Stimulated activated naive B cell treated with anti-CD40 and anti-IgM and Interleukin-4, amounts not matched to agents 10 μg/mL and 1 μg/mL and 100 μg/mL, for 72 hours (primary cell): Measurements from ENCODE around the gene SULT1A2.
"Not testable (repeated sequence)": the region's sequence is repeated elsewhere in the genome, so short reads cannot be mapped to it uniquely, and the experiment has no call there.

Experiments
- ATAC-seq, 2 donors: fragments of 150-1000 bp; cut with Tn5 transposase; replicated peaks; 2 replicates each; pipeline ENCODE4 v1.10.0; 2021; ENCODE audit warnings: moderate library complexity in 1 of 2
- DNase-seq: peaks from one replicate; pipeline ENCODE4 v3.0.0; 2021
- H3K27ac Mint-ChIP-seq: one replicate; pipeline ENCODE4 v1.8.0; 2022; ENCODE audit warnings: mild to moderate bottlenecking, mixed read lengths
- H3K27me3 Mint-ChIP-seq, 2 donors: one replicate each; pipeline ENCODE4 v1.8.0; 2022; ENCODE audit warnings: mixed read lengths in 2 of 2
- H3K36me3 Mint-ChIP-seq, 2 donors: one replicate each; pipeline ENCODE4 v1.8.0; 2022; ENCODE audit warnings: mixed read lengths in 2 of 2, mild to moderate bottlenecking in 1 of 2
- H3K4me1 Mint-ChIP-seq, 2 donors: one replicate each; pipeline ENCODE4 v1.8.0; 2022; ENCODE audit warnings: mixed read lengths in 2 of 2, mild to moderate bottlenecking in 1 of 2
- H3K4me3 Mint-ChIP-seq, 2 donors: one replicate each; pipeline ENCODE4 v1.8.0; 2022; ENCODE audit warnings: mild to moderate bottlenecking in 2 of 2, mixed read lengths in 2 of 2, moderate library complexity in 1 of 2
- H3K9me3 Mint-ChIP-seq, 2 donors: one replicate each; pipeline ENCODE4 v1.8.0; 2022; ENCODE audit warnings: mixed read lengths in 2 of 2, mild to moderate bottlenecking in 1 of 2

SULT1A2 gene

GRCh38 chr16:28566233-28566925 is 30.5 kb downstream of the SULT1A2 start:
- H3K4me1 Mint-ChIP-seq, result peaks cover 13 to 34% of the 10 kb centered on the region in 2 donors
- H3K4me3 Mint-ChIP-seq, H3K27me3 Mint-ChIP-seq, H3K9me3 Mint-ChIP-seq, DNase-seq, H3K27ac Mint-ChIP-seq, ATAC-seq: not testable (repeated sequence)
- peaks cover 26 to 37% of the 10 kb centered on the region in 2 donors for H3K36me3 Mint-ChIP-seq

GRCh38 chr16:28563218-28563617 is 33.6 kb downstream of the SULT1A2 start:
- Mint-ChIP-seq H3K9me3 (peaks cover 3 to 7% of the 10 kb centered on the region in 2 donors), H3K27me3 (no peaks in the 10 kb centered on the region), H3K4me3 (no peak overlapping the region), H3K27ac (no peak overlapping the region), H3K4me1 (peaks cover 17 to 46% of the 10 kb centered on the region in 2 donors), H3K36me3 (peaks cover 32 to 50% of the 10 kb centered on the region in 2 donors)
- ATAC-seq (no peak), DNase-seq (no peak)

GRCh38 chr16:28562199-28562598 is 34.7 kb downstream of the SULT1A2 start:
- no peak overlapping the region for H3K4me3 Mint-ChIP-seq
- no peak overlapping the region for H3K27ac Mint-ChIP-seq
- ATAC-seq (no peak), DNase-seq (no peak)
- H3K9me3 Mint-ChIP-seq, result peaks cover 3% of the 10 kb centered on the region in 2 donors
- no peaks in the 10 kb centered on the region for H3K27me3 Mint-ChIP-seq
- peaks cover 31 to 49% of the 10 kb centered on the region in 2 donors for H3K36me3 Mint-ChIP-seq
- H3K4me1 Mint-ChIP-seq, result peaks cover 14 to 43% of the 10 kb centered on the region in 2 donors

GRCh38 chr16:28561557-28562187 is 35.2 kb downstream of the SULT1A2 start:
- Mint-ChIP-seq H3K9me3 (peaks cover 3% of the 10 kb centered on the region in 2 donors), H3K36me3 (peaks cover 30 to 49% of the 10 kb centered on the region in 2 donors), H3K27me3 (no peaks in the 10 kb centered on the region), H3K4me1 (peaks cover 18 to 47% of the 10 kb centered on the region in 2 donors), H3K4me3 (no peak overlapping the region), H3K27ac (no peak overlapping the region)
- ATAC-seq (no peak), DNase-seq (no peak)

GRCh38 chr16:28558456-28558855 is 38.4 kb downstream of the SULT1A2 start:
- ATAC-seq, result no peak
- H3K4me1 Mint-ChIP-seq, result peaks cover 21 to 46% of the 10 kb centered on the region in 2 donors

GRCh38 chr16:28556914-28557320 is 39.9 kb downstream of the SULT1A2 start:
- Mint-ChIP-seq H3K9me3 (no peaks in the 10 kb centered on the region), H3K27ac (peak overlapping the region; percentile 59), H3K27me3 (no peaks in the 10 kb centered on the region), H3K36me3 (peaks cover 18 to 24% of the 10 kb centered on the region in 2 donors), H3K4me1 (peaks cover 21 to 49% of the 10 kb centered on the region in 2 donors), H3K4me3 (no peak overlapping the region)
- ATAC-seq, result no peak
- no peak for DNase-seq

More at GRCh38 chr16:28558456-28558855, 38.4 kb downstream of the SULT1A2 start:
- Mint-ChIP-seq H3K4me3 (no peak overlapping the region), H3K36me3 (peaks cover 18 to 24% of the 10 kb centered on the region in 2 donors), H3K27me3 (no peaks in the 10 kb centered on the region), H3K27ac (no peak overlapping the region), H3K9me3 (no peaks in the 10 kb centered on the region)
- no peak for DNase-seq

- Mint-ChIP-seq H3K36me3 (peaks cover 18 to 24% of the 10 kb centered on the region in 2 donors), H3K27ac (no peak overlapping the region), H3K4me1 (peaks cover 19 to 41% of the 10 kb centered on the region in 2 donors), H3K27me3 (no peaks in the 10 kb centered on the region), H3K4me3 (no peak overlapping the region), H3K9me3 (no peaks in the 10 kb centered on the region)
- ATAC-seq, result peak in 1 of 2 donors; percentile 21
- DNase-seq, result no peak
Measured at GRCh38 chr16:28555561-28555960, 41.3 kb downstream of the SULT1A2 start.

- Mint-ChIP-seq H3K4me1 (peaks cover 18 to 41% of the 10 kb centered on the region in 2 donors), H3K4me3 (peak overlapping the region; percentile 91 to 94), H3K27me3 (no peaks in the 10 kb centered on the region), H3K36me3 (peaks cover 16 to 23% of the 10 kb centered on the region in 2 donors), H3K27ac (peak overlapping the region; percentile 95), H3K9me3 (no peaks in the 10 kb centered on the region)
- DNase-seq (no peak), ATAC-seq (no peak)
Measured at GRCh38 chr16:28554634-28555423, 42.0 kb downstream of the SULT1A2 start.

- H3K27me3 Mint-ChIP-seq, result no peaks in the 10 kb centered on the region
- peak within 1 kb of the TSS; percentile 91 to 94 for H3K4me3 Mint-ChIP-seq
- H3K27ac Mint-ChIP-seq, result peak within 1 kb of the TSS; percentile 99
- DNase-seq (peak; percentile 90), ATAC-seq (peak; percentile 86 to 87)
- H3K4me1 Mint-ChIP-seq, result peaks cover 19 to 45% of the 10 kb centered on the region in 2 donors
- peaks cover 14 to 15% of the 10 kb centered on the region in 2 donors for H3K36me3 Mint-ChIP-seq
- no peaks in the 10 kb centered on the region for H3K9me3 Mint-ChIP-seq
Measured at GRCh38 chr16:28553776-28554633, 42.8 kb downstream of the SULT1A2 start, which contains the start of gene SGF29. SGF29 (plus strand) TSS chr16:28553920; CDS start chr16:28581070, 27,150 bp downstream.

GRCh38 chr16:28549301-28549899 is 47.5 kb downstream of the SULT1A2 start:
- peaks cover 3 to 15% of the 10 kb centered on the region in 2 donors for H3K4me1 Mint-ChIP-seq
- H3K27me3 Mint-ChIP-seq, result peaks cover 8 to 15% of the 10 kb centered on the region in 2 donors
- DNase-seq (no peak), ATAC-seq (no peak)
- H3K36me3 Mint-ChIP-seq, result no peaks in the 10 kb centered on the region
- no peaks in the 10 kb centered on the region for H3K9me3 Mint-ChIP-seq
- no peak overlapping the region for H3K27ac Mint-ChIP-seq
- H3K4me3 Mint-ChIP-seq, result no peak overlapping the region

GRCh38 chr16:28548306-28548802 is 48.5 kb downstream of the SULT1A2 start:
- Mint-ChIP-seq H3K4me1 (peaks cover 3 to 15% of the 10 kb centered on the region in 2 donors), H3K36me3 (no peaks in the 10 kb centered on the region), H3K27ac (no peak overlapping the region), H3K4me3 (no peak overlapping the region), H3K27me3 (peaks cover 8 to 16% of the 10 kb centered on the region in 2 donors), H3K9me3 (no peaks in the 10 kb centered on the region)
- DNase-seq (no peak), ATAC-seq (no peak)

- H3K4me3 Mint-ChIP-seq, result no peak overlapping the region
- ATAC-seq (no peak), DNase-seq (no peak)
- peaks cover 9 to 16% of the 10 kb centered on the region in 2 donors for H3K4me1 Mint-ChIP-seq
- H3K36me3 Mint-ChIP-seq, result no peaks in the 10 kb centered on the region
- no peak overlapping the region for H3K27ac Mint-ChIP-seq
- no peaks in the 10 kb centered on the region for H3K9me3 Mint-ChIP-seq
- peaks cover 8 to 26% of the 10 kb centered on the region in 2 donors for H3K27me3 Mint-ChIP-seq
Measured at GRCh38 chr16:28546626-28547025, 50.2 kb downstream of the SULT1A2 start.

- H3K27ac Mint-ChIP-seq, H3K9me3 Mint-ChIP-seq, H3K4me3 Mint-ChIP-seq, DNase-seq, H3K36me3 Mint-ChIP-seq, ATAC-seq: not testable (repeated sequence)
- Mint-ChIP-seq H3K4me1 (peaks cover 9 to 16% of the 10 kb centered on the region in 2 donors), H3K27me3 (peaks cover 8 to 26% of the 10 kb centered on the region in 2 donors)
Measured at GRCh38 chr16:28545964-28546363, 50.9 kb downstream of the SULT1A2 start.
